OCI-LY1 (cell line): Measurements from ENCODE around the gene TRMT1L.

Experiments used
- EZH2 ChIP-seq: fragments of 200-600 bp; sonication (generic), shearing (Covaris generic); IDR thresholded peaks from 2 replicates; pipeline ENCODE4 v1.8.0; 2017; ENCODE audit warnings: borderline replicate concordance, mixed run types, mild to moderate bottlenecking, antibody characterized with exemption, low read length, moderate library complexity, mixed read lengths
- TF ChIP-seq, protein P1 (sequence below): fragments of 200-600 bp; sonication (generic), shearing (Covaris generic); IDR thresholded peaks from 2 replicates; pipeline ENCODE4 v1.5.1; 2017; ENCODE audit warnings: mild to moderate bottlenecking, antibody characterized with exemption, low read length, moderate library complexity, mixed read lengths

DNA sequence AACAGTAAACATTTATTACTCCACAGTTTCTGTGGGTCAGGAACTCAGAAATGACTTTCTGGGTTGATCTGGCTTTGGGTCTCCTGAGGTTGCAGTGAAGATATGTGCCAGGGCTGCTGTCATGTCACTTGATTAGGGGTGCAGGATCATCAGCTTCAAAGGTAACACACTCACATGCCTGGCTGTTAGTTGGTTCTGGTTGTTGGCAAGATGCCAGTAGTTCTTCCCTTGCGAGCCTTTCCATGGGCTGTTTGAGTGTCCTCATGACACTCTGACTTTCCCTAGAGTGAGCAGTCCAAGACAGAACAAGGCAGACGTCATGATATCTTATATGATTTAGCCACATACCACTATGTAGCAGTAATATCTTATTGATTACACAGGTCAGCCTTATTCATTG is 2.0 kb upstream of the TRMT1L start:
- TF ChIP-seq EZH2, result no peak
- TF ChIP-seq, protein P1, sequence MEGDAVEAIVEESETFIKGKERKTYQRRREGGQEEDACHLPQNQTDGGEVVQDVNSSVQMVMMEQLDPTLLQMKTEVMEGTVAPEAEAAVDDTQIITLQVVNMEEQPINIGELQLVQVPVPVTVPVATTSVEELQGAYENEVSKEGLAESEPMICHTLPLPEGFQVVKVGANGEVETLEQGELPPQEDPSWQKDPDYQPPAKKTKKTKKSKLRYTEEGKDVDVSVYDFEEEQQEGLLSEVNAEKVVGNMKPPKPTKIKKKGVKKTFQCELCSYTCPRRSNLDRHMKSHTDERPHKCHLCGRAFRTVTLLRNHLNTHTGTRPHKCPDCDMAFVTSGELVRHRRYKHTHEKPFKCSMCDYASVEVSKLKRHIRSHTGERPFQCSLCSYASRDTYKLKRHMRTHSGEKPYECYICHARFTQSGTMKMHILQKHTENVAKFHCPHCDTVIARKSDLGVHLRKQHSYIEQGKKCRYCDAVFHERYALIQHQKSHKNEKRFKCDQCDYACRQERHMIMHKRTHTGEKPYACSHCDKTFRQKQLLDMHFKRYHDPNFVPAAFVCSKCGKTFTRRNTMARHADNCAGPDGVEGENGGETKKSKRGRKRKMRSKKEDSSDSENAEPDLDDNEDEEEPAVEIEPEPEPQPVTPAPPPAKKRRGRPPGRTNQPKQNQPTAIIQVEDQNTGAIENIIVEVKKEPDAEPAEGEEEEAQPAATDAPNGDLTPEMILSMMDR, result no peak
